IPS DF 4.7 (cell line): ENCODE data around the gene FOLR2.

Experiments
- DNase-seq: peaks from one replicate; pipeline ENCODE4 v3.0.0-alpha.2; 2013; ENCODE audit warnings: low spot score; ENCODE audit errors: extremely low read depth

FOLR2 gene

GRCh38 chr11:72229925-72230763 lies 13.6 kb downstream of the FOLR2 start:
- DNase-seq = no peak

GRCh38 chr11:72230764-72231365 lies 14.3 kb downstream of the FOLR2 start:
- no peak for DNase-seq

DNA sequence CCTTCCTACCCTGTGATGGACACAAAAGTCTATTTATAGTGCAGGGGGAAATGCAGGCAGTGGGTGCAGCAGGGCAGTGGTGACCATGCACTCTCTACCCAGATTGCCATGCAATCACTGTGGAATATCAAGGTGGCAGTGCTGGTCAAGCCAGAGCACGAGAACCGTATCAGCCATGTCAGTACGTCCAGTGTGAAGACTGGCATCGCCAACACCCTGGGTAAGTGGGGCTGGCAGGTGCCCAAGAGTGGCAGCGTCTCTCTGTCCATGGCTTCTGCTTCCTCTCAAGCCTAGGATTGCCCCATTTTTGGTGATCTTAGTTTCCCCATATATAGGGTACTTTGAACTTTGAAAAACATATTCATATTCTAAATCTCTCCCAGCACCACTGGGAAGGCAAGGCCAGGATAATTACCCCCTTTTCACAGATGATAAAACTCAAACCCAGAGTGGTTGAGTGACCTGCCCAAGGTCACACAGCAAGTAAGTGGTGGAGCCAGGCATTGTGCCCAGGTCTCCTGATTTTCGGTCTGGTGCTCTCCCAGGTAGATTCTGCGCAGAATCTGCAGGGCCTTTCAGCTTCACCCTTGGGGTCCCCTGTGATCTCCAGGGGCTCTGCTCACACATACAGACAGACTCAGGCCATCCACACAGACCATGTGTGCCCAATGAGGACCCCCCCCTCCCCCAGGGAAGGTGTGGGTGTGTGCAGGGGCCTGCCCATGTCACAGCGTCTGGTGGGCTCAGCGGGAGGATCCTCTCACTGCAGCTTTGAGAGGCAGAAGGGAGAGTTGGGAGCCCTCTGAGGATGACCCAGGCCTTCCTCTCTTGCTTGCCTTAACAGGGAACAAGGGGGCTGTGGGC lies 15.0 kb downstream of the FOLR2 start:
- DNase-seq = no peak

GRCh38 chr11:72232260-72233055 lies 15.9 kb downstream of the FOLR2 start:
- DNase-seq = no peak

DNA sequence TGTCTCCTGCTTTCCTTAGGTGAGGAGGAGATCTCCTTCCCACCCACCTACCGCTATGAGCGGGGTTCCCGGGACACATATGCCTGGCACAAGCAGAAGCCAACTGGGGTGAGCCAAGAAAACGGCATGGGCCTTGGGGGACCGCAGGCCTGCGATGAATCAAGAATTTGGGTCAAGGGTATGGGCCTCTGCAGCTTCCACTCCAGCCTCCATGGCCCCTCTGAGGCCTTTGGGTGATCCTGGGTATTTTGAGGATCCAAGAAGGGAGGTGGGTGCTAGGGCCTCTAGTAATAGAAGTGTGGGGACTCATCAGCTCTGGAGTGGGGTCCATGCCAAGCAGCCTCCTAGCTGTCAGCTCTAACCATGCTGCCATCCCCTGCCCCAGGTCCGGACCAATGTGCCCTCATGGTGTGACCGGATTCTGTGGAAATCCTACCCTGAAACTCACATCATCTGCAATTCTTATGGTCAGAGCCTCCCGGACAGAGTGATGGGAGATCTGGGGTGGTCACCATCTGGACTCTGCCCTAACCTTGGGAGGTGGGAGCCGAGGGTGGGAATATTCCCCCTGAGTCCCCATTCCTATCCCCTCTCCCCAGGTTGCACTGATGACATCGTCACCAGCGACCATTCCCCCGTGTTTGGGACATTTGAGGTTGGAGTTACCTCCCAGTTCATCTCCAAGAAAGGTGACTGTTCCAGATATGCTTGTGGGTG lies 16.6 kb downstream of the FOLR2 start:
- no peak for DNase-seq

GRCh38 chr11:72233773-72234513 lies 17.3 kb downstream of the FOLR2 start:
- DNase-seq = no peak

DNA sequence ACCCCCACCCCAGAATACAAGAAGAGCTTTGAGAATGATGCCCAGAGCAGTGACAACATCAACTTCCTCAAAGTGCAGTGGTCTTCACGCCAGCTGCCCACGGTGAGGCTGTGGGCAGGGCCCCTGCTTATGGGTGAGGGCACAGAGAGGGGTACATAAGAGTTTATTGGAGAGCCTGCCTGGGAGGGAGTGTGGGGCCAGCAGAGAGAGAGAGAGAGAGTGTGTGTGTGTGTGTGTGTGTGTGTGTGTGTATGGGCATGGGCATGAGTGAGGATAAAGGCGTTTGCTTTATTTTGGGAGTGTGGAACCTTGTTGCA lies 17.9 kb downstream of the FOLR2 start:
- DNase-seq = no peak

GRCh38 chr11:72234920-72235319 lies 18.3 kb downstream of the FOLR2 start:
- no peak for DNase-seq

- DNase-seq = no peak
Measured at GRCh38 chr11:72235351-72236057, 18.9 kb downstream of the FOLR2 start.

GRCh38 chr11:72236083-72236697 lies 19.6 kb downstream of the FOLR2 start:
- DNase-seq = no peak

DNA sequence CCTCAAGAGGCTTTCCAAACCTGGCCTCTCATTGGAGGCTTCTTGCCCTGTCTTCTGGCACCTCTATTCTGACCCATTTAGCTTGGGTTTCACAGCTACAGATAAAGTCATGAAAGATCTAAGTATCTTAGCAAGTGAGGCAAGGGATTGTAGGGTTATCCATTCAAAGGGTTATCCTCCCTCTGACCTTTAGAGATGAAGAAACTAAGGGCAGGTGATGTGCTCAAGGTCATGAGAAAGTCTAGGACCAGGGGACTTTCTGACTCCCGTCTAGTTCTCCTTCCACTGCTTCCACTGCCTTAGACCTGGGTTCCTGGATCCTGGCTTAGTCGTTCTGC lies 20.1 kb downstream of the FOLR2 start:
- no peak for DNase-seq

GRCh38 chr11:72237112-72237931 lies 20.7 kb downstream of the FOLR2 start:
- no peak for DNase-seq

GRCh38 chr11:72238040-72238450 lies 21.5 kb downstream of the FOLR2 start:
- peak; percentile 85 for DNase-seq

GRCh38 chr11:72238492-72239312 lies 22.1 kb downstream of the FOLR2 start:
- DNase-seq = no peak

DNA sequence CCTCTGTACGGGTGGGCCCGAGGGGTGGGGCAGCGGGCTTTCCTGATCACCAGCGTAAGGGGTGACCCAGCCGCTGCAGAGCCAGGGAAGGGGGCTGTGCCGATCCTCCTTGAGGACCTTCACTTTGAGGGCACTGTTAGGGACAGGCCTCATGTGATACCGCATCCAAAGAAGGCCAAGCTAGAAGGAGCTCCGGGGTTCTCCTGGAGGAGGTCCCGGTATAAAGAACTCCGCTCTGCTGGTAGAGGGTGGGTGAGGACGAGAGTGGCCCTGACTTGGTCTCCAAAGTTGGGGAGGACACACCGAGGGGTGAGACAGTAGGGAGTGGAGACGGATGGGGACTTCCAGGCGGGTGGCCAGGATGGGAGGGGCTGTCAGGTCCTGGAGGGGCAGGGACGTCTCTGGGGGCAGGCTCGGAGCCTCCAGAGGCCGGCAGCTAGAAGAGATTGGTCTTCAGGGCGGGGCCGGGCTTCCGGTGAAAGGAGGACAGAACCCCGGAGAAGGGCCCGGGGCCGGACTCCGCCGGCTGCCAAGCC lies 22.8 kb downstream of the FOLR2 start:
- DNase-seq = no peak

GRCh38 chr11:72239849-72240460 lies 23.4 kb downstream of the FOLR2 start:
- no peak for DNase-seq
